ENCODE results near the gene DEGS2.

DEGS2 gene

GRCh38 chr14:100150932-100151587 lies 8.4 kb downstream of the DEGS2 start:
- TF ChIP-seq MAX (IDR thresholded peaks at IDR 0.05; ENCODE audit: low read depth, low read length) (no peak), POLR2A (IDR thresholded peaks at IDR 0.05; ENCODE audit: extremely low read depth, insufficient read length) (no peak), MYC (IDR thresholded peaks at IDR 0.05; ENCODE audit: low read depth, low read length) (no peak), CTCF (IDR thresholded peaks at IDR 0.05; ENCODE audit: low read depth, low read length) (no peak)
- no peak for DNase-seq (ENCODE audit: low read depth)
- no peak overlapping the region for H3K4me3 ChIP-seq (ENCODE audit: low read depth, low read length)

GRCh38 chr14:100149851-100150611 lies 9.4 kb downstream of the DEGS2 start:
- DNase-seq (ENCODE audit: low read depth), result no peak
- TF ChIP-seq MYC (IDR thresholded peaks at IDR 0.05; ENCODE audit: low read depth, low read length), result no peak
- H3K4me3 ChIP-seq (ENCODE audit: low read depth, low read length), result no peak overlapping the region

GRCh38 chr14:100148837-100149731 lies 10.4 kb downstream of the DEGS2 start:
- no peak for DNase-seq (ENCODE audit: low read depth)

GRCh38 chr14:100147691-100148464 lies 11.6 kb downstream of the DEGS2 start:
- TF ChIP-seq MAX (IDR thresholded peaks at IDR 0.05; ENCODE audit: low read depth, low read length) (no peak), CTCF (IDR thresholded peaks at IDR 0.05; ENCODE audit: low read depth, low read length) (no peak), MYC (IDR thresholded peaks at IDR 0.05; ENCODE audit: low read depth, low read length) (no peak), POLR2A (IDR thresholded peaks at IDR 0.05; ENCODE audit: extremely low read depth, insufficient read length) (no peak)
- H3K4me3 ChIP-seq (ENCODE audit: low read depth, low read length), result no peak overlapping the region
- DNase-seq (ENCODE audit: low read depth), result no peak

More at GRCh38 chr14:100148837-100149731, 10.4 kb downstream of the DEGS2 start:
- no peak overlapping the region for H3K4me3 ChIP-seq (ENCODE audit: low read depth, low read length)
- TF ChIP-seq POLR2A (IDR thresholded peaks at IDR 0.05; ENCODE audit: extremely low read depth, insufficient read length), result no peak
- TF ChIP-seq MYC (IDR thresholded peaks at IDR 0.05; ENCODE audit: low read depth, low read length), result no peak
- TF ChIP-seq MAX (IDR thresholded peaks at IDR 0.05; ENCODE audit: low read depth, low read length), result no peak
- TF ChIP-seq CTCF (IDR thresholded peaks at IDR 0.05; ENCODE audit: low read depth, low read length), result no peak

GRCh38 chr14:100147181-100147631 lies 12.2 kb downstream of the DEGS2 start:
- TF ChIP-seq CTCF (IDR thresholded peaks at IDR 0.05; ENCODE audit: low read depth, low read length), result no peak
- no peak for TF ChIP-seq MAX (IDR thresholded peaks at IDR 0.05; ENCODE audit: low read depth, low read length)
- TF ChIP-seq MYC (IDR thresholded peaks at IDR 0.05; ENCODE audit: low read depth, low read length), result no peak
- TF ChIP-seq POLR2A (IDR thresholded peaks at IDR 0.05; ENCODE audit: extremely low read depth, insufficient read length), result no peak
- peak; percentile 32 for DNase-seq (ENCODE audit: low read depth)
- H3K4me3 ChIP-seq (ENCODE audit: low read depth, low read length), result no peak overlapping the region
